B cell (primary cell): ENCODE results near the gene CTDSPL.

ENCODE experiments used
- EZH2 ChIP-seq: IDR thresholded peaks from 2 replicates; pipeline ENCODE4 v1.6.1; 2012; ENCODE audit warnings: borderline replicate concordance, low read depth, mild to moderate bottlenecking, moderate library complexity, low read length; ENCODE audit not compliant: insufficient read depth, poor library complexity, severe bottlenecking
- TF ChIP-seq, protein P1 (sequence below): fragments of 200-600 bp; IDR thresholded peaks from one replicate; pipeline ENCODE4 v1.8.0; 2022; ENCODE audit warnings: antibody characterized with exemption, mild to moderate bottlenecking

DNA sequence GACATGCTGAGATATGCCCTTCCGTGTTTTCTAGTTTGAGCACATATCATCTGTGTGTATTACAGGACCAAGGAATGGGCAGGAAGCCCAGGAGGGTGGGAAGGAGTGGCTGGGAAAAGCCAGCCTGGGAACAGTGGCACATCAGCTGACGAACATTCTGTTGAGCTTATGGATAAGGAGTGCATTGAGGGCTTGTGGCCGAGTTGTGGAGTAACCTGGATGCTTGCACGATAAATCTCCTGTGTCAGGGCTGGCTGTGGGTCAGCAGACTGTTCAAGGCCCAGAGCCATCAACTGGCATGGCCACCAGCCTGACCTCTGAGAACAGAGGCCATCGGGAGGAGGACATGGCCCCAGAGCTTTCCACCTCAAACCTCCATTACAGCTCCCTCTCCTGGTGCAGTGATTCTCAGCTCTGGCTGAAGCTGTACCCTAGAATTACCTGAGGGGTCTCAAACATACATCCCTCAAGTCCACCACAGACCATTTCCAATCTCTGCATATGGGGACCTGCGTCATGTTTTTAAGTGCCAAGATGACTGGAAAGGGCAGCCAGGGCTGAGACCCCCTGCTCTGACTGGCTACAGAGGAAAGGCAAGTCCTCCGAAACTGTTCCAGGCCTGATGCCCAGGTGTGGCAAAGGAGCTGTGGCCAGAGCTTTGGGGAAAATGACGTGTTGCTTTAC lies 124.1 kb downstream of the CTDSPL start:
- TF ChIP-seq, protein P1, sequence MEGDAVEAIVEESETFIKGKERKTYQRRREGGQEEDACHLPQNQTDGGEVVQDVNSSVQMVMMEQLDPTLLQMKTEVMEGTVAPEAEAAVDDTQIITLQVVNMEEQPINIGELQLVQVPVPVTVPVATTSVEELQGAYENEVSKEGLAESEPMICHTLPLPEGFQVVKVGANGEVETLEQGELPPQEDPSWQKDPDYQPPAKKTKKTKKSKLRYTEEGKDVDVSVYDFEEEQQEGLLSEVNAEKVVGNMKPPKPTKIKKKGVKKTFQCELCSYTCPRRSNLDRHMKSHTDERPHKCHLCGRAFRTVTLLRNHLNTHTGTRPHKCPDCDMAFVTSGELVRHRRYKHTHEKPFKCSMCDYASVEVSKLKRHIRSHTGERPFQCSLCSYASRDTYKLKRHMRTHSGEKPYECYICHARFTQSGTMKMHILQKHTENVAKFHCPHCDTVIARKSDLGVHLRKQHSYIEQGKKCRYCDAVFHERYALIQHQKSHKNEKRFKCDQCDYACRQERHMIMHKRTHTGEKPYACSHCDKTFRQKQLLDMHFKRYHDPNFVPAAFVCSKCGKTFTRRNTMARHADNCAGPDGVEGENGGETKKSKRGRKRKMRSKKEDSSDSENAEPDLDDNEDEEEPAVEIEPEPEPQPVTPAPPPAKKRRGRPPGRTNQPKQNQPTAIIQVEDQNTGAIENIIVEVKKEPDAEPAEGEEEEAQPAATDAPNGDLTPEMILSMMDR = no peak
- TF ChIP-seq EZH2 = no peak
